ENCODE results near the gene MYO1D.

- TF ChIP-seq CTCF (conservative IDR thresholded peaks at IDR 0.05), result no peak
- no peak for TF ChIP-seq EZH2 (IDR thresholded peaks at IDR 0.05; ENCODE audit: low read depth)
These were observed 351.8 kb downstream of the MYO1D start for GRCh38 chr17:32525122-32525521.
